ENCODE results near the gene HIGD1B.

Gene HIGD1B

GRCh38 chr17:44880062-44880461 is 32.4 kb downstream of the HIGD1B start:
- DNase-seq = no peak

DNA sequence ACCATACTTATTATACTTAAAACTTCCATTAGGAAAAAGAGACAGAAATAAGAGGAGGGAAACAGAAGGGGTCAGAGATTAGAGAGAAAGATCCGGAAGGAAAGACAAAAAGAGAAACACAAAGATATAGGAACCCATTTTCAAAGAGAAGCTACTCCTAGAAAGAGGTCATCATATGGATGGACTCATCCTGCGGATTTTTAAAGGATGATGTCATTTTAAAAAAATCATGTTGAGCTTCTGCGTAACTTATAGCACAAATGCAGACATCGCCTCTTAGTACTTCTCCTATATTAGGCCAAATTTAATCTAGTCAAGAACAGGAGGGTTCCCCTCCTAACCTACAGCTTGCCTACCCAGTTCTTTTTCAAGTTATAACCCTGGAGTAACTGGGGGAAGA is 33.5 kb downstream of the HIGD1B start:
- DNase-seq = no peak

GRCh38 chr17:44884941-44885340 is 37.3 kb downstream of the HIGD1B start:
- DNase-seq = no peak

GRCh38 chr17:44887016-44887415 is 39.3 kb downstream of the HIGD1B start:
- DNase-seq = no peak

- no peak for DNase-seq
Measured at GRCh38 chr17:44887971-44888954, 40.6 kb downstream of the HIGD1B start.

DNA sequence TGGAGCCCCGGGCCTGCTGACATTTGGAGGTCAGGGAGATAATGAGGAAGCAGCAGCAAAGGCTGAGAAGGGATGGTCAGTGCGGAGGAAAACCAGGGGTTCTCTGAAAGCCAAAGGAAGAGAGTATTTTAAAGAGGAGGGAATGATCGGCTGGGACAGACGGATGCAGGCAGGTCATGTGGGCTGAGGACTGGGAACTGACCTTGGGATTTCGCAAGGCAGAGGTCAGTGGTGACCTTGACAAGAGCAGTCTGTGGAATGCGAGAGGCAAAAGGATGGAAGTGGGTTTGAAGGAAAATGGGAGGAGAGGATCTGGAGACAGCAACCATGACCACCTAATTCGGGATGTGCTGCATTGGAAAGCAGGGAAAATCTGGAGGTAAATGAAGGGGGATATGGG is 41.3 kb downstream of the HIGD1B start:
- no peak for DNase-seq

DNA sequence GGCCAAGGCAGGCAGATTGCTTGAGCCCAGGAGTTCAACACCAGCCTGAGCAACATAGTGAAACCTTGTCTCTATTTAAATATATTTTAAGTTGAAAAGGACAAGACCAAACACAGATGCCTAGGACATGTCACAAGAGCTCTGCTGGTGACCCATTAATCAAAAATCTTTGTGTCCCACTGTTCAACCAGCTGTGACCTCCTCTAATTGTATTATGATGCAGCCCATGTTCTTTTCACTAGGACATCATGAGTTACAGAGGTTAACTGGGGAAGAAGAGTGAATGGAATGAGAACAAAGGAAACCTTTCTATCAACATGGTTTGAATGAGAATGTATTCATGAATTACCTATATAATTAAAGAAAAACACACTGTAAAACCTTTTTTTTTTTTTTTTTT is 44.6 kb downstream of the HIGD1B start:
- DNase-seq = no peak

- DNase-seq = no peak
Measured at GRCh38 chr17:44894642-44895041, 47.0 kb downstream of the HIGD1B start.

- DNase-seq = no peak
Measured at GRCh38 chr17:44898768-44899073, 51.0 kb downstream of the HIGD1B start.

GRCh38 chr17:44899074-44899782 is 51.5 kb downstream of the HIGD1B start, which contains the start of gene EFTUD2:
Gene EFTUD2 (minus strand): TSS chr17:44899445. CDS start chr17:44894521, 4,924 bp downstream.
- peak; percentile 96 for DNase-seq

All from islet precursor cell (in vitro differentiated cells).